ENCODE results near the gene CFAP69. TPM values are rescaled to one million over a fixed set of nuclear protein-coding genes. Genes with fewer than 3 reads are reported as not detected.

CFAP69 gene
- total and polyA plus RNA-seq, 10 of the 15 experiments (the other 5 are each of a cell fraction or from before 2014, with no cell fraction given): 0.11 to 3.1 (median 0.48) TPM; not detected in 1

DNA sequence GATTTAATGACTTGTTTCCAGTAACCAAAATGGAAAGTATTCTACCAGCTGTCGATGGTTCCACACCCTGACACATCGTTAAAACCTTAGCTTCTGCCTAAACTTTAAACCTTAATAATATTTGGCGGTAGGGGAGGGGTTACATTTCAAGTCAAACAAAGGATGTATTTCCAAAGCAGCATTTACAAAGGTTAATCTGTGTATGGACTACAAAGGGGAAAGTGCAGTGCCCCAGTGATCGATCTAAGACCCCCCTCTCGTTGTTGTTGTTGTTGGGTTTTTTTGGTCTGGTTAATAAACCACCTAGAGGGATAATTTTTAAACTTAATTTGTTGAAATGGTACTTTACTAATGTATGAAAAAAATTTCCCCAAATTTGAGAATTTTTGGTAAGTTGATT, 34.5 kb upstream of the CFAP69 start:
- peaks cover 1 to 17% of the 10 kb centered on the region in 2 experiments for H3K27me3 ChIP-seq (replicated peaks in 1 of 2; ENCODE audit: control insufficient read depth in 2 of 2, insufficient read depth in 2 of 2, low read length in 1 of 2)
- H3K4me2 ChIP-seq (ENCODE audit: control insufficient read depth, insufficient read depth): no peak overlapping the region
- no peaks in the 10 kb centered on the region for H3K4me1 ChIP-seq (ENCODE audit: control insufficient read depth, insufficient read depth, low read length)
- no peak overlapping the region for H3K4me3 ChIP-seq
- ChIA-PET SMC1A (ENCODE audit: uncharacterized antibody, unreplicated experiment) (interaction anchor here (0.9 to 8.5 kb wide), 20 partner anchors 9 to 56 kb away, joined by 3 to 116 read pairs (median 8); partner anchors contain the start of genes CFAP69 and STEAP1), POLR2A (interaction anchor here (0.6 to 7.6 kb wide), 12 partner anchors 9 to 55 kb away, joined by 3 to 92 read pairs (median 4); partner anchors contain the start of gene CFAP69), RAD21 (ENCODE audit: unreplicated experiment) (interaction anchor here (1.1 to 8.1 kb wide), 13 partner anchors 10 to 56 kb away, joined by 3 to 90 read pairs (median 12); partner anchors contain the start of genes CFAP69 and STEAP1), CTCF (interaction anchor here (0.9 to 6.8 kb wide), 13 partner anchors 10 to 217 kb away, joined by 3 to 67 read pairs (median 8); partner anchors contain the start of gene STEAP1)
- H2AFZ ChIP-seq (ENCODE audit: control insufficient read depth, low read depth, low read length): no peak overlapping the region
- H3K36me3 ChIP-seq (ENCODE audit: control insufficient read depth in 2 of 2, insufficient read depth in 2 of 2, low read length in 1 of 2): no peaks in the 10 kb centered on the region
- in situ Hi-C loops (cut with MboI): no loop called here
- H3K9ac ChIP-seq (ENCODE audit: control insufficient read depth, insufficient read depth, low read length): no peak overlapping the region
- TF ChIP-seq PBX3 (IDR thresholded peaks at IDR 0.05; ENCODE audit: insufficient replicate concordance, low read depth, low read length): no peak
- 0 out of 2 replicates have a peak, but pooled peaks have one; percentile 36 for TF ChIP-seq SMARCA5 (IDR thresholded peaks at IDR 0.05)
- TF ChIP-seq, protein P1, sequence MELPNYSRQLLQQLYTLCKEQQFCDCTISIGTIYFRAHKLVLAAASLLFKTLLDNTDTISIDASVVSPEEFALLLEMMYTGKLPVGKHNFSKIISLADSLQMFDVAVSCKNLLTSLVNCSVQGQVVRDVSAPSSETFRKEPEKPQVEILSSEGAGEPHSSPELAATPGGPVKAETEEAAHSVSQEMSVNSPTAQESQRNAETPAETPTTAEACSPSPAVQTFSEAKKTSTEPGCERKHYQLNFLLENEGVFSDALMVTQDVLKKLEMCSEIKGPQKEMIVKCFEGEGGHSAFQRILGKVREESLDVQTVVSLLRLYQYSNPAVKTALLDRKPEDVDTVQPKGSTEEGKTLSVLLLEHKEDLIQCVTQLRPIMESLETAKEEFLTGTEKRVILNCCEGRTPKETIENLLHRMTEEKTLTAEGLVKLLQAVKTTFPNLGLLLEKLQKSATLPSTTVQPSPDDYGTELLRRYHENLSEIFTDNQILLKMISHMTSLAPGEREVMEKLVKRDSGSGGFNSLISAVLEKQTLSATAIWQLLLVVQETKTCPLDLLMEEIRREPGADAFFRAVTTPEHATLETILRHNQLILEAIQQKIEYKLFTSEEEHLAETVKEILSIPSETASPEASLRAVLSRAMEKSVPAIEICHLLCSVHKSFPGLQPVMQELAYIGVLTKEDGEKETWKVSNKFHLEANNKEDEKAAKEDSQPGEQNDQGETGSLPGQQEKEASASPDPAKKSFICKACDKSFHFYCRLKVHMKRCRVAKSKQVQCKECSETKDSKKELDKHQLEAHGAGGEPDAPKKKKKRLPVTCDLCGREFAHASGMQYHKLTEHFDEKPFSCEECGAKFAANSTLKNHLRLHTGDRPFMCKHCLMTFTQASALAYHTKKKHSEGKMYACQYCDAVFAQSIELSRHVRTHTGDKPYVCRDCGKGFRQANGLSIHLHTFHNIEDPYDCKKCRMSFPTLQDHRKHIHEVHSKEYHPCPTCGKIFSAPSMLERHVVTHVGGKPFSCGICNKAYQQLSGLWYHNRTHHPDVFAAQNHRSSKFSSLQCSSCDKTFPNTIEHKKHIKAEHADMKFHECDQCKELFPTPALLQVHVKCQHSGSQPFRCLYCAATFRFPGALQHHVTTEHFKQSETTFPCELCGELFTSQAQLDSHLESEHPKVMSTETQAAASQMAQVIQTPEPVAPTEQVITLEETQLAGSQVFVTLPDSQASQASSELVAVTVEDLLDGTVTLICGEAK (IDR thresholded peaks at IDR 0.05; ENCODE audit: borderline replicate concordance): 0 out of 2 replicates have a peak, but pooled peaks have one; percentile 10
- TF ChIP-seq NRF1 (conservative IDR thresholded peaks at IDR 0.05; ENCODE audit: low read depth, low read length): no peak
- 0 out of 2 replicates have a peak, but pooled peaks have one; percentile 14 for TF ChIP-seq NR2C1 (IDR thresholded peaks at IDR 0.05)
- H3K27ac ChIP-seq (ENCODE audit: control insufficient read depth, insufficient read depth): no peak overlapping the region
- intact Hi-C loops (cut with micrococcal nuclease; ENCODE audit: unreplicated experiment): no loop called here
- no peak for FAIRE-seq
- H4K20me1 ChIP-seq (ENCODE audit: control insufficient read depth, insufficient read depth): no peaks in the 10 kb centered on the region
- BruUV-seq (replicated peaks): no TSS peak
- H3K9me3 ChIP-seq (replicated peaks; ENCODE audit: control insufficient read depth, insufficient read depth, low read length): no peaks in the 10 kb centered on the region
- no peak for ATAC-seq
- DNase-seq (ENCODE audit: low read depth, low spot score): no peak
- 16% methylated on average over 5 of the region's 5 CpGs for WGBS (ENCODE audit: insufficient coverage, insufficient replicate concordance, low lambda C conversion rate, missing lambda C conversion rate)
- H3K79me2 ChIP-seq (ENCODE audit: control insufficient read depth, insufficient read depth, low read length): no peaks in the 10 kb centered on the region

Measured in GM12878 (cell line).